ENCODE measurements around the gene PPIB.
"Not testable (repeated sequence)": the region's sequence is repeated elsewhere in the genome, so short reads cannot be mapped to it uniquely, and the experiment has no call there.

Gene PPIB

DNA sequence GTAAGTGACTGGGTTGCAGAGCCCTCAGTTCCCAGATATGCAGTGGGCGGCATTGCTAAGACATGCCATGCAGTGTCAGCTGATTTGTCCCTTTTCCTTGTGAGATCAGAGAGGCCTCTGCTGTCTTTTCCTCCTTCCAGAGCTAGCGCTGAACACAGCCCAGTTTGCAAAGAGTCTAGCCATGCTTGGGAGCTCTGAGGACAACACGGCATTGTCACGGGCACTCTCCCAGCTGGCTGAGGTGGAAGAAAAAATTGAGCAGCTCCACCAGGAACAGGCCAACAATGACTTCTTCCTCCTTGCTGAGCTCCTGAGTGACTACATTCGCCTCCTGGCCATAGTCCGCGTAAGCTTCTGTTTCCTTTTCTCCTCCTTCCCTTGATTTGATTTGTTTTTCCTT is 31.3 kb downstream of the PPIB start:
- TF ChIP-seq, protein P1, sequence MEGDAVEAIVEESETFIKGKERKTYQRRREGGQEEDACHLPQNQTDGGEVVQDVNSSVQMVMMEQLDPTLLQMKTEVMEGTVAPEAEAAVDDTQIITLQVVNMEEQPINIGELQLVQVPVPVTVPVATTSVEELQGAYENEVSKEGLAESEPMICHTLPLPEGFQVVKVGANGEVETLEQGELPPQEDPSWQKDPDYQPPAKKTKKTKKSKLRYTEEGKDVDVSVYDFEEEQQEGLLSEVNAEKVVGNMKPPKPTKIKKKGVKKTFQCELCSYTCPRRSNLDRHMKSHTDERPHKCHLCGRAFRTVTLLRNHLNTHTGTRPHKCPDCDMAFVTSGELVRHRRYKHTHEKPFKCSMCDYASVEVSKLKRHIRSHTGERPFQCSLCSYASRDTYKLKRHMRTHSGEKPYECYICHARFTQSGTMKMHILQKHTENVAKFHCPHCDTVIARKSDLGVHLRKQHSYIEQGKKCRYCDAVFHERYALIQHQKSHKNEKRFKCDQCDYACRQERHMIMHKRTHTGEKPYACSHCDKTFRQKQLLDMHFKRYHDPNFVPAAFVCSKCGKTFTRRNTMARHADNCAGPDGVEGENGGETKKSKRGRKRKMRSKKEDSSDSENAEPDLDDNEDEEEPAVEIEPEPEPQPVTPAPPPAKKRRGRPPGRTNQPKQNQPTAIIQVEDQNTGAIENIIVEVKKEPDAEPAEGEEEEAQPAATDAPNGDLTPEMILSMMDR (conservative IDR thresholded peaks at IDR 0.05; ENCODE audit: low read depth, low read length): no peak
- H3K4me3 ChIP-seq (ENCODE audit: low read depth, low read length): no peak overlapping the region
- no peak for DNase-seq (ENCODE audit: low read depth)

DNA sequence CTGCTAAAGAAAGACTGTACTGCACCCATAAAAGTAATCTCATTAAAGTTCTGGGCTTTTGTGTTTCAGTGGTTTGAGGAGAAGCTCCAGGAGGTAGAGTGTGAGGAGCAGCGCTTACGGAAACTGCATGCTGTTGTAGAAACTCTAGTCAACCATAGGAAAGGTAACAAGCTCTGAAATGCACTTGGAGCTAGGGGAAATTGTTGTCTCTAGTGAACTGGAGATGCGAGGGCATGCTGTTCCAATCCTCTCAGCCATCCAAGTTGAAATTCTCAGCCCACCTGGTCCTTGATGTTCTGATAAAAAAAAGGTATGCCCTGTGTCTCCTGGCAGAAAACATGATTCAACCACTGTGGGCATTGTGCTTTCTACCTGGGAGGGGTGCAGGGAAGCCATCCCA is 32.7 kb downstream of the PPIB start:
- TF ChIP-seq, protein P1 (conservative IDR thresholded peaks at IDR 0.05; ENCODE audit: low read depth, low read length): no peak
- no peak for DNase-seq (ENCODE audit: low read depth)

DNA sequence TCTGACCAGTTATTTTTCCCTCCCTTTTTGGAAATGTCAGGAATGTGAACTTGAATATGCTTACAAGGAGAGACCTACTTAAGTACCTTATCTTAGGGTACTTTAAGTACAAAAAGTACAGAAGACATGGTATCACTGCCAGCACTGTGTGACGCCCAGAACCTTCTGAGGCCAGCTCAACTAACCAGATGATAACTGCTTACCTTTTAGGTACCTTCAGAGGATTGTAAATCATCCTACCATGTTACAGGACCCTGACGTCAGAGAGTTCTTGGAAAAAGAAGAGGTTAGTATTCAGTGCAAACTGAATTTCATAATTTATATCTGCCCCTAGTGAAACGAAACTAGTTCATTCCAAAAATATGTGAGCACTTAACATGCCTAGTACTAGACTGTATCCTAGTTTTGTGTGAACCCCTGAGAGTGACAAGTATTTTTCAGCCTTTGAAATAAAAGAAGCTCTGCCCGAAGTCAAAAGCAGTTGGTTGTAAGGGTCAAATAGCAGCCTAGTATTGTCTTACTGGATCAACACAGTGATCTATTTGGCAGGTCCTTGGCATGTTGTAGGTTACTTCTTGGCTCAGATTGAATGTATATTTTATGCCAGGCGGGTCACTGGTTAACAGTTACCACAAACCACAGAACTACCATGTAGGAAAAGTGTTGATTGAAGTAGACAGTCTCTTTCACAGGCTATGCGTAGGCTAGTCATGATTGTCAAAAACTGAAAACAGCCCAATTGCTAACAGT is 35.1 kb downstream of the PPIB start:
- H3K4me3 ChIP-seq (ENCODE audit: low read depth, low read length): no peak overlapping the region
- TF ChIP-seq, protein P1 (conservative IDR thresholded peaks at IDR 0.05; ENCODE audit: low read depth, low read length): no peak
- no peak for DNase-seq (ENCODE audit: low read depth)

More for the DNA sequence above, 32.7 kb downstream of the PPIB start:
- H3K4me3 ChIP-seq (ENCODE audit: low read depth, low read length): no peak overlapping the region

DNA sequence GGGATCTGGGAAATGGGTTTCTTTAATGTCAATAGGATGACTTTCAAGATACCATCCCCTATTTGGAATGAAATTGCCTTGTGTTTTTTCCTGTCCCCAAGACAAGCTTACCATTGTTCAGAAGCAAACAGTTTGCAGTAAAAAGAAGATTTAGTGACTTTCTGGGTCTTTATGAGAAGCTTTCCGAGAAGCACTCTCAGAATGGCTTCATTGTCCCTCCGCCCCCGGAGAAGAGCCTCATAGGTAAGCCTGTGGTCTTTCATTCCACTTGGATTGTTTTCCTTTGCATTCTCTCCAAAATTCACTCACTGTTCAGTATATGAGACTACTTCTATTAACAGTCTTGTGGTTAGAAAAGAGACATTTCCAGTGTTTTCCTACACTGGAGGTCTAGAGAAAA is 36.8 kb downstream of the PPIB start:
- TF ChIP-seq, protein P1 (conservative IDR thresholded peaks at IDR 0.05; ENCODE audit: low read depth, low read length): no peak
- H3K4me3 ChIP-seq (ENCODE audit: low read depth, low read length): no peak overlapping the region
- no peak for DNase-seq (ENCODE audit: low read depth)

DNA sequence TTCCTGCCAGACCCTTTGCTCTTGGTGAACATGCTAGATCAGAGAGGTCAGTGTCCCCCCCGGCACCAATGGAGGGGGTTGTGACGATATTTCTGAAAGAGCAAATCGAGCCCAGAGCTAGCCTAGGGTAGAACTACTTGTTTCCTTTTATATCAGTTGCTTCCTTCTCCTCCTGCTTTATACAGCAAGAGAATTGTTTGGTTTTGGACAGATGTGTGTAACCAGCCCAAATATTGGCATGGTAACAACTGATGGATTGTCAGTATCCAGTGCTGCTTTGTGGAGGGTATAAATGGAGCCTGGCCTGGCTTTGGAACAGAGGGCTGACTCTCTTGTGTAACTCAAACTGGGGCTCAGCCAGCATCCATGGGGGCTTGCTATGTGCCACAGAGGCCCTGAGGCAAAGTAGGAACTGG is 39.9 kb downstream of the PPIB start:
- H3K4me3 ChIP-seq (ENCODE audit: low read depth, low read length): no peak overlapping the region
- TF ChIP-seq, protein P1 (conservative IDR thresholded peaks at IDR 0.05; ENCODE audit: low read depth, low read length): no peak
- no peak for DNase-seq (ENCODE audit: low read depth)

DNA sequence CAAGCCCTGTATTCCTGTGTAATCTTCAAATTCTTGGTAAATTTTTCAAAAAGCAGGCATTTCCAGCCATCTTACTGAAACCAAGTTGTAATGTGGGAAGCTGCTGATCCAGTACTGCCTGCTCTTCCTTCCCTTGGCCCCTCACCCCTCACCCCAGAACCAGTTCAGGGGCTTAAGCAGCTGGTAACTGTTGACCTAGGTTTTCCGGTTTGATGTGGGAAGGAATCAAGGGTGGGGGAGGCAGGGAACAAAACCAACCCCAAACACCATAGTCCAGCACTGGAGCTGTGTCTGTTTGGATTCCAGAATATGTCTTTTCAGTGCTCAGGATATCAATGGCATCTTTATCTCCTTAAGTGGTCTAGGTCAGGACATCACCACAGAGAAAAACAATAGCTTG is 40.4 kb downstream of the PPIB start:
- no peak for DNase-seq (ENCODE audit: low read depth)
- H3K4me3 ChIP-seq (ENCODE audit: low read depth, low read length): no peak overlapping the region
- TF ChIP-seq, protein P1 (conservative IDR thresholded peaks at IDR 0.05; ENCODE audit: low read depth, low read length): no peak

DNA sequence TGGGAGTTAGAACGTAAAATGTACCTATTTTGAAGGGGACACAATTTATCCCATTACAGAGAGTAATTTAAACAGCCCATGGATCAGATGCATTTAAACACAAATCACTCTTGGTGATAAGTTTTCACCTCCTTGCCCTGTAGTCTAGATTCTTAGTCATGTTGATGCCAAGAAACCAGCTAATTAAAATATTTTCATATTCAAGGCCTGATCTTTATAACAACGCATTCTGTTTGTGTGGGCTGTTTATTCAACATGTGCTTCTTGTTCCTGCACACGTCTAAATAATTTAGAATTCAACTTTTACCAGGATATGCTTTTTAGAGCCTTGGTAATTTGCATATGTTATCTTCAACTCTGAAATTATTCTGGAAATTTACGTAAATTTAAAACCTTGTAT is 41.2 kb downstream of the PPIB start:
- TF ChIP-seq, protein P1 (conservative IDR thresholded peaks at IDR 0.05; ENCODE audit: low read depth, low read length): no peak
- DNase-seq (ENCODE audit: low read depth): no peak

DNA sequence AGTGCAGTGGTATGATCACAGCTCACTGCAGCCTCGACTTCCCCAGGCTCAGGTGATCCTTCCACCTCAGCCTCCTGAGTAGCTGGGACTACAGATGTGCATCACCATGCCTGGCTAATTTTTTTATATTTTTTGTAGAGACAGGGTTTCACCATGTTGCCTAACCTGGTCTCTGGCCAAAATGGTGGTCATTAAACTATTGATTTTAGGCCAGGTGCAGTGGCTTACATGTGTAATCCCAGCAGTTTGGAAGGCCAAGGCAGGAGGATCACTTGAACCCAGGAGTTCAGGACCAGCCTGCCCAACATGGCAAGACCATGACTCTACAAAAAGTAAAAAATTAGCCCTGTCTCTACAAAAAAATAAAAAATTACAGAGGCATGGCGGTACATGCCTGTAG is 42.5 kb downstream of the PPIB start:
- DNase-seq (ENCODE audit: low read depth); H3K4me3 ChIP-seq (ENCODE audit: low read depth, low read length): not testable (repeated sequence)

More for the DNA sequence above, 41.2 kb downstream of the PPIB start:
- H3K4me3 ChIP-seq (ENCODE audit: low read depth, low read length): no peak overlapping the region

Data from choroid plexus epithelial cell (primary cell).